ENCODE results near the gene TMPRSS11A. TPM values are rescaled to one million over a fixed set of nuclear protein-coding genes. Genes with fewer than 3 reads are reported as not detected.

The TMPRSS11A gene
- total and polyA plus RNA-seq, 2 experiments from 2014 or later, result not detected

DNA sequence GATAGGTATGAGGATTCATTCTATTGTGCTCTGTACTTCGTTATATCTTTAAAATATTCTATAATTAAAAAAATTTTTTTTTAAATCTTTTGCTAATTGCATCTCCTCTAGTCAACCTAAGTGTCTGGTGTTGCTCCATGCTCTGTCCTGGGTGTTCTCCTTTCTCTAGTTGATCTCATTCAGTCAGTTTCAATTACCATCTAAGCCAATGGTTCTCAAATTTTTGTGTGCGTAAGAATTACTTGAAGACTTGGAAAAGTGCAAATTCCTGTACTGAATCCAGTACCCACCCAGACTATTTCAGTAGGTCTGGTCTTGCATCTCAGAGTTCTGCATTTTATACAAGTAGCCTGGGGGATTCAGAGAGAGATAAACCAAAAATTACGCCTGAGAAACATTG lies 86.2 kb downstream of the TMPRSS11A start:
- Histone ChIP-seq H3K27ac (ENCODE audit: low read depth) (no peak overlapping the region), H3K9me2 (ENCODE audit: insufficient read depth) (no peaks in the 10 kb centered on the region), H3K4me1 (ENCODE audit: insufficient read depth) (no peaks in the 10 kb centered on the region), H3F3A (replicated peaks; ENCODE audit: low read depth) (no peaks in the 10 kb centered on the region), H3K79me2 (replicated peaks; ENCODE audit: insufficient read depth) (no peaks in the 10 kb centered on the region), H4K20me1 (replicated peaks; ENCODE audit: insufficient read depth) (no peaks in the 10 kb centered on the region), H3K4me3 (no peak overlapping the region), H3K27me3 (ENCODE audit: insufficient read depth) (no peaks in the 10 kb centered on the region), H3K4me2 (no peak overlapping the region), H2AFZ (no peak overlapping the region), H3K36me3 (ENCODE audit: insufficient read depth) (no peaks in the 10 kb centered on the region)
- Mint-ChIP-seq H3K27ac (no peak overlapping the region), H3K27me3 (ENCODE audit: insufficient read depth, low read depth, poor library complexity) (no peaks in the 10 kb centered on the region), H3K4me1 (peaks cover 7% of the 10 kb centered on the region; the same call in 2 of the 3 replicates), H3K9me3 (no peaks in the 10 kb centered on the region), H3K4me3 (no peak overlapping the region), H3K36me3 (ENCODE audit: low read depth) (no peaks in the 10 kb centered on the region)
- no peak for DNase-seq (ENCODE audit: low spot score)
- no peak for TF ChIP-seq JUNB (IDR thresholded peaks at IDR 0.05; ENCODE audit: unreplicated experiment)
- TF ChIP-seq ZNF331 (CRISPR knock-in tag; IDR thresholded peaks at IDR 0.05; ENCODE audit: low read depth), result no peak
- TF ChIP-seq, protein P1, sequence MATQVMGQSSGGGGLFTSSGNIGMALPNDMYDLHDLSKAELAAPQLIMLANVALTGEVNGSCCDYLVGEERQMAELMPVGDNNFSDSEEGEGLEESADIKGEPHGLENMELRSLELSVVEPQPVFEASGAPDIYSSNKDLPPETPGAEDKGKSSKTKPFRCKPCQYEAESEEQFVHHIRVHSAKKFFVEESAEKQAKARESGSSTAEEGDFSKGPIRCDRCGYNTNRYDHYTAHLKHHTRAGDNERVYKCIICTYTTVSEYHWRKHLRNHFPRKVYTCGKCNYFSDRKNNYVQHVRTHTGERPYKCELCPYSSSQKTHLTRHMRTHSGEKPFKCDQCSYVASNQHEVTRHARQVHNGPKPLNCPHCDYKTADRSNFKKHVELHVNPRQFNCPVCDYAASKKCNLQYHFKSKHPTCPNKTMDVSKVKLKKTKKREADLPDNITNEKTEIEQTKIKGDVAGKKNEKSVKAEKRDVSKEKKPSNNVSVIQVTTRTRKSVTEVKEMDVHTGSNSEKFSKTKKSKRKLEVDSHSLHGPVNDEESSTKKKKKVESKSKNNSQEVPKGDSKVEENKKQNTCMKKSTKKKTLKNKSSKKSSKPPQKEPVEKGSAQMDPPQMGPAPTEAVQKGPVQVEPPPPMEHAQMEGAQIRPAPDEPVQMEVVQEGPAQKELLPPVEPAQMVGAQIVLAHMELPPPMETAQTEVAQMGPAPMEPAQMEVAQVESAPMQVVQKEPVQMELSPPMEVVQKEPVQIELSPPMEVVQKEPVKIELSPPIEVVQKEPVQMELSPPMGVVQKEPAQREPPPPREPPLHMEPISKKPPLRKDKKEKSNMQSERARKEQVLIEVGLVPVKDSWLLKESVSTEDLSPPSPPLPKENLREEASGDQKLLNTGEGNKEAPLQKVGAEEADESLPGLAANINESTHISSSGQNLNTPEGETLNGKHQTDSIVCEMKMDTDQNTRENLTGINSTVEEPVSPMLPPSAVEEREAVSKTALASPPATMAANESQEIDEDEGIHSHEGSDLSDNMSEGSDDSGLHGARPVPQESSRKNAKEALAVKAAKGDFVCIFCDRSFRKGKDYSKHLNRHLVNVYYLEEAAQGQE (IDR thresholded peaks at IDR 0.05; ENCODE audit: unreplicated experiment), result no peak
- no peak for TF ChIP-seq STAT1 (IDR thresholded peaks at IDR 0.05; ENCODE audit: unreplicated experiment)
- TF ChIP-seq POLR2AphosphoS5 (IDR thresholded peaks at IDR 0.05; ENCODE audit: low read depth), result no peak
- TF ChIP-seq CREB1 (CRISPR knock-in tag; IDR thresholded peaks at IDR 0.05; ENCODE audit: low read depth), result no peak
- no peak for TF ChIP-seq ZNF114 (CRISPR knock-in tag; IDR thresholded peaks at IDR 0.05)
- TF ChIP-seq EZH2phosphoT487 (IDR thresholded peaks at IDR 0.05; ENCODE audit: unreplicated experiment), result no peak
- no peak for TF ChIP-seq NANOG (IDR thresholded peaks at IDR 0.05; ENCODE audit: borderline replicate concordance)
- ATAC-seq, result no peak

DNA sequence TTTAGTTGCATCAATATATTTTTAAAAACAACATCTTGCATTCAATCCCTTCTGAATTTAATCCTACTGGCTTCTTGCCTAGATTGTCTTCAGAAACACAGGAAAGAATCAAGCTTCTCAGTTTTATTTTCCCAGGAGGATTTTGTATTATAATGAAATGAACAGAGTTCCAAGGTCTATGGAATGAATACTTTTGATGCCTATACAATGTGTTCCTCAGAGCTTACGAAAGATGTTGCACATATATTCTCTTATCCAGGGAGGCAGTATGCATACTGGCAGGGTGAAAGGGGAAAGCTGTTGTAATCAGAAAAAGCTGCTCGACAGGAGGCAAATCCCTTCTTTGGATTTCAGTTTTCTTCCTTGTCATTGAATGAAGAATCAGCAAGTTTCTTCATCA lies 88.3 kb downstream of the TMPRSS11A start:
- no peak overlapping the region for H3K4me3 ChIP-seq
- no peaks in the 10 kb centered on the region for H3K4me1 ChIP-seq (ENCODE audit: insufficient read depth)
- H3K36me3 ChIP-seq (ENCODE audit: insufficient read depth), result no peaks in the 10 kb centered on the region
- H3K27me3 Mint-ChIP-seq (ENCODE audit: insufficient read depth, low read depth, poor library complexity), result no peaks in the 10 kb centered on the region
- no peaks in the 10 kb centered on the region for H3K9me3 Mint-ChIP-seq
- H3K4me1 Mint-ChIP-seq, result peaks cover 3% of the 10 kb centered on the region; the same call in 2 of the 3 replicates
- no peak overlapping the region for H3K4me2 ChIP-seq
- no peak overlapping the region for H3K27ac ChIP-seq (ENCODE audit: low read depth)
- ATAC-seq (no peak), DNase-seq (ENCODE audit: low spot score) (no peak)
- H2AFZ ChIP-seq, result peak overlapping the region; percentile 72; the same call in 1 of the 2 replicates
- H4K20me1 ChIP-seq (replicated peaks; ENCODE audit: insufficient read depth), result no peaks in the 10 kb centered on the region
- no peaks in the 10 kb centered on the region for H3K27me3 ChIP-seq (ENCODE audit: insufficient read depth)
- H3F3A ChIP-seq (replicated peaks; ENCODE audit: low read depth), result no peaks in the 10 kb centered on the region
- H3K9me2 ChIP-seq (ENCODE audit: insufficient read depth), result no peaks in the 10 kb centered on the region
- 0 out of 2 replicates have a peak overlapping the region, but pooled peaks have one; percentile 2 for H3K27ac Mint-ChIP-seq
- H3K79me2 ChIP-seq (replicated peaks; ENCODE audit: insufficient read depth), result no peaks in the 10 kb centered on the region
- no peaks in the 10 kb centered on the region for H3K36me3 Mint-ChIP-seq (ENCODE audit: low read depth)
- no peak overlapping the region for H3K4me3 Mint-ChIP-seq
- TF ChIP-seq EZH2 (IDR thresholded peaks at IDR 0.05; ENCODE audit: low read depth, unreplicated experiment) (no peak), POLR2AphosphoS5 (IDR thresholded peaks at IDR 0.05; ENCODE audit: low read depth) (no peak), STAT1 (IDR thresholded peaks at IDR 0.05; ENCODE audit: unreplicated experiment) (no peak), CREB1 (CRISPR knock-in tag; IDR thresholded peaks at IDR 0.05; ENCODE audit: low read depth) (no peak), NANOG (IDR thresholded peaks at IDR 0.05; ENCODE audit: borderline replicate concordance) (no peak), ZNF114 (CRISPR knock-in tag; IDR thresholded peaks at IDR 0.05) (no peak), EZH2phosphoT487 (IDR thresholded peaks at IDR 0.05; ENCODE audit: unreplicated experiment) (no peak), JUNB (IDR thresholded peaks at IDR 0.05; ENCODE audit: unreplicated experiment) (no peak)
- TF ChIP-seq, protein P2, sequence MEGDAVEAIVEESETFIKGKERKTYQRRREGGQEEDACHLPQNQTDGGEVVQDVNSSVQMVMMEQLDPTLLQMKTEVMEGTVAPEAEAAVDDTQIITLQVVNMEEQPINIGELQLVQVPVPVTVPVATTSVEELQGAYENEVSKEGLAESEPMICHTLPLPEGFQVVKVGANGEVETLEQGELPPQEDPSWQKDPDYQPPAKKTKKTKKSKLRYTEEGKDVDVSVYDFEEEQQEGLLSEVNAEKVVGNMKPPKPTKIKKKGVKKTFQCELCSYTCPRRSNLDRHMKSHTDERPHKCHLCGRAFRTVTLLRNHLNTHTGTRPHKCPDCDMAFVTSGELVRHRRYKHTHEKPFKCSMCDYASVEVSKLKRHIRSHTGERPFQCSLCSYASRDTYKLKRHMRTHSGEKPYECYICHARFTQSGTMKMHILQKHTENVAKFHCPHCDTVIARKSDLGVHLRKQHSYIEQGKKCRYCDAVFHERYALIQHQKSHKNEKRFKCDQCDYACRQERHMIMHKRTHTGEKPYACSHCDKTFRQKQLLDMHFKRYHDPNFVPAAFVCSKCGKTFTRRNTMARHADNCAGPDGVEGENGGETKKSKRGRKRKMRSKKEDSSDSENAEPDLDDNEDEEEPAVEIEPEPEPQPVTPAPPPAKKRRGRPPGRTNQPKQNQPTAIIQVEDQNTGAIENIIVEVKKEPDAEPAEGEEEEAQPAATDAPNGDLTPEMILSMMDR (conservative IDR thresholded peaks at IDR 0.05; ENCODE audit: low read depth in 2 of 2), result no peak
- TF ChIP-seq, protein P3, sequence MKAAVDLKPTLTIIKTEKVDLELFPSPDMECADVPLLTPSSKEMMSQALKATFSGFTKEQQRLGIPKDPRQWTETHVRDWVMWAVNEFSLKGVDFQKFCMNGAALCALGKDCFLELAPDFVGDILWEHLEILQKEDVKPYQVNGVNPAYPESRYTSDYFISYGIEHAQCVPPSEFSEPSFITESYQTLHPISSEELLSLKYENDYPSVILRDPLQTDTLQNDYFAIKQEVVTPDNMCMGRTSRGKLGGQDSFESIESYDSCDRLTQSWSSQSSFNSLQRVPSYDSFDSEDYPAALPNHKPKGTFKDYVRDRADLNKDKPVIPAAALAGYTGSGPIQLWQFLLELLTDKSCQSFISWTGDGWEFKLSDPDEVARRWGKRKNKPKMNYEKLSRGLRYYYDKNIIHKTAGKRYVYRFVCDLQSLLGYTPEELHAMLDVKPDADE (IDR thresholded peaks at IDR 0.05), result no peak
- TF ChIP-seq, protein P1 (IDR thresholded peaks at IDR 0.05; ENCODE audit: unreplicated experiment), result no peak
